Measurements from ENCODE around the gene RBPJL. TPM values are rescaled to one million over a fixed set of nuclear protein-coding genes. Genes with fewer than 3 reads are reported as not detected.

RBPJL gene
- total and polyA plus RNA-seq, 2 of the 8 experiments (the other 6 are each of a cell fraction or from before 2014, with no cell fraction given): 0.67 to 1.3 TPM

- Histone ChIP-seq H3K9ac (replicated peaks in 1 of 4; ENCODE audit: extremely low read depth in 1 of 4, low read depth in 3 of 4, low read length in 3 of 4) (no peak overlapping the region), H2BK20ac (ENCODE audit: low read length) (no peak overlapping the region), H3K79me2 (ENCODE audit: control insufficient read depth in 1 of 2, insufficient read depth in 2 of 2, low read length in 2 of 2) (no peaks in the 10 kb centered on the region), H3K4ac (replicated peaks; ENCODE audit: insufficient read length, low read depth, low read length) (no peak overlapping the region), H3K27ac (ENCODE audit: low read depth, low read length) (no peak overlapping the region), H3K79me1 (ENCODE audit: low read depth, low read length) (no peaks in the 10 kb centered on the region), H2BK120ac (replicated peaks; ENCODE audit: low read depth, low read length) (no peak overlapping the region), H4K8ac (ENCODE audit: extremely low read depth, insufficient read depth, low read length) (no peak overlapping the region), H3K9me3 (ENCODE audit: insufficient read depth in 2 of 2, low read depth in 1 of 2, low read length in 1 of 2) (no peaks in the 10 kb centered on the region), H2BK12ac (ENCODE audit: low read depth, low read length) (no peak overlapping the region; the same call in 1 of the 2 replicates), H3K18ac (ENCODE audit: extremely low read depth, low read length) (no peak overlapping the region), H4K5ac (ENCODE audit: insufficient read length, low read depth, low read length) (no peak overlapping the region), H3K56ac (replicated peaks; ENCODE audit: insufficient read length, low read depth, low read length) (no peak overlapping the region), H3K4me1 (replicated peaks in 1 of 4; ENCODE audit: control insufficient read depth in 3 of 4, insufficient read depth in 4 of 4, low read length in 3 of 4) (peaks cover 0 to 14% (median 8%) of the 10 kb centered on the region in 4 experiments; a peak in 5 of 7 replicates), H2AFZ (ENCODE audit: low read length) (no peak overlapping the region), H3K4me3 (ENCODE audit: extremely low read depth in 1 of 4, insufficient read depth in 2 of 4, low read depth in 3 of 4, low read length in 4 of 4) (no peak overlapping the region), H3K14ac (ENCODE audit: insufficient read length) (no peak overlapping the region), H4K91ac (replicated peaks; ENCODE audit: insufficient read length, low read length) (no peak overlapping the region), H3K27me3 (replicated peaks in 1 of 4; ENCODE audit: control insufficient read depth in 3 of 4, extremely low read depth in 1 of 4, insufficient read depth in 3 of 4, low read length in 3 of 4) (peaks cover 0 to 11% (median 4%) of the 10 kb centered on the region in 4 experiments; a peak in 5 of 7 replicates), H2BK5ac (ENCODE audit: low read depth, low read length) (no peak overlapping the region), H3K23ac (ENCODE audit: insufficient read length) (no peak overlapping the region), H4K20me1 (replicated peaks in 1 of 2; ENCODE audit: control insufficient read depth in 1 of 2, insufficient read depth in 2 of 2, low read length in 2 of 2) (peaks cover 0 to 1% of the 10 kb centered on the region in 2 experiments), H2BK15ac (ENCODE audit: low read length) (no peak overlapping the region), H2AK5ac (ENCODE audit: low read depth, low read length) (no peak overlapping the region), H3K23me2 (ENCODE audit: low read depth, low read length) (no peaks in the 10 kb centered on the region; the same call in 1 of the 2 replicates), H3K4me2 (ENCODE audit: insufficient read depth in 1 of 2, low read depth in 2 of 2, low read length in 2 of 2) (no peak overlapping the region), H3K36me3 (ENCODE audit: control insufficient read depth in 2 of 4, insufficient read depth in 4 of 4, low read length in 3 of 4) (no peaks in the 10 kb centered on the region)
- WGBS, 2 experiments (ENCODE audit: extremely low coverage in 1 of 2, insufficient coverage in 1 of 2, insufficient read length in 1 of 2, insufficient replicate concordance in 2 of 2, low coverage in 1 of 2, low lambda C conversion rate in 2 of 2, missing lambda C conversion rate in 1 of 2): 76% methylated on average over 15 of the region's 16 CpGs; no CpG with 5 or more reads in 1 of the 2 experiments
- ChIA-PET CTCF (ENCODE audit: partially characterized antibody) (interaction anchor here (0.6 to 2.2 kb wide), 5 partner anchors 9 to 195 kb away, joined by 3 to 29 read pairs (median 4); no protein-coding TSS in a partner anchor), POLR2A (ENCODE audit: partially characterized antibody) (interaction anchor here (1.3 to 3.0 kb wide), 2 partner anchors 9 to 42 kb away, joined by 3 to 7 read pairs; no protein-coding TSS in a partner anchor)
- TF ChIP-seq USF2 (IDR thresholded peaks at IDR 0.05; ENCODE audit: low read length): no peak
- FAIRE-seq (no peak), DNase-seq (ENCODE audit: low read depth in 1 of 2, low spot score in 2 of 2) (no peak)
Observed at GRCh38 chr20:45307076-45307640, 518 bp downstream of the RBPJL start.
